HepG2 (cell line): Measurements from ENCODE around the gene ING5. TPM values are rescaled to one million over a fixed set of nuclear protein-coding genes. Genes with fewer than 3 reads are reported as not detected.
A peak's percentile ranks its signal among the peaks of the same experiment; 100 is the strongest.

Experiments
- CEBPG ChIP-seq: IDR thresholded peaks from 2 replicates; pipeline ENCODE4 v1.6.1; 2016
- CERS6 ChIP-seq: sonication (generic); formaldehyde crosslinking; IDR thresholded peaks from 2 replicates; pipeline ENCODE4 v1.5.0; 2020; ENCODE audit warnings: missing genetic modification reagents
- CHCHD3 ChIP-seq: sonication (generic); formaldehyde crosslinking; IDR thresholded peaks from 2 replicates; pipeline ENCODE4 v1.8.0; 2022; ENCODE audit warnings: mild to moderate bottlenecking, missing genetic modification reagents, moderate library complexity
- FOXC1 ChIP-seq: sonication (generic); formaldehyde crosslinking; IDR thresholded peaks from 2 replicates; pipeline ENCODE4 v1.8.0; 2022; ENCODE audit warnings: mild to moderate bottlenecking, missing genetic modification reagents, borderline replicate concordance
- HOXA3 ChIP-seq: sonication (generic); formaldehyde crosslinking; IDR thresholded peaks from 2 replicates; pipeline ENCODE4 v1.5.0; 2020; ENCODE audit warnings: missing genetic modification reagents
- ISL2 ChIP-seq: sonication (generic); formaldehyde crosslinking; IDR thresholded peaks from 2 replicates; pipeline ENCODE4 v1.5.0; 2020; ENCODE audit warnings: missing genetic modification reagents
- KLF16 ChIP-seq, 2 experiments: sonication (generic) in 1 of 2; formaldehyde crosslinking in 1 of 2; IDR thresholded peaks; 2 replicates each; pipeline versions ENCODE4 v1.6.1 to v1.8.0; 2016 to 2023; ENCODE audit warnings: missing genetic modification reagents in 2 of 2, missing compliant biosample characterization in 1 of 2
- MLXIP ChIP-seq: sonication (generic); formaldehyde crosslinking; IDR thresholded peaks from 2 replicates; pipeline ENCODE4 v1.9.0; 2021; ENCODE audit warnings: missing genetic modification reagents, borderline replicate concordance
- NFE2 ChIP-seq: sonication (generic); formaldehyde crosslinking; IDR thresholded peaks from 2 replicates; pipeline ENCODE4 v1.4.0; 2020; ENCODE audit warnings: missing genetic modification reagents
- PHF5A ChIP-seq: IDR thresholded peaks from one replicate; pipeline ENCODE4 v1.6.1; 2018; ENCODE audit warnings: low read depth, missing genetic modification reagents; ENCODE audit not compliant: unreplicated experiment
- PREB ChIP-seq: sonication (generic); formaldehyde crosslinking; IDR thresholded peaks from 2 replicates; pipeline ENCODE4 v1.4.0; 2020; ENCODE audit warnings: missing genetic modification reagents
- RELA ChIP-seq: sonication (generic); formaldehyde crosslinking; IDR thresholded peaks from 2 replicates; pipeline ENCODE4 v1.4.0; 2020; ENCODE audit warnings: missing genetic modification reagents
- RORA ChIP-seq: sonication (generic); formaldehyde crosslinking; IDR thresholded peaks from 2 replicates; pipeline ENCODE4 v1.5.0; 2020; ENCODE audit warnings: mild to moderate bottlenecking, missing genetic modification reagents, moderate library complexity
- TOPORS ChIP-seq: sonication (generic); formaldehyde crosslinking; IDR thresholded peaks from 2 replicates; pipeline ENCODE4 v1.8.0; 2023; ENCODE audit warnings: mild to moderate bottlenecking, missing genetic modification reagents
- XBP1 ChIP-seq: sonication (generic); formaldehyde crosslinking; IDR thresholded peaks from 2 replicates; pipeline ENCODE4 v1.5.0; 2020; ENCODE audit warnings: missing genetic modification reagents
- ZFY ChIP-seq: sonication (generic); formaldehyde crosslinking; IDR thresholded peaks from 2 replicates; pipeline ENCODE4 v1.4.0; 2020; ENCODE audit warnings: missing genetic modification reagents
- ZNF253 ChIP-seq: sonication (generic); formaldehyde crosslinking; IDR thresholded peaks from 2 replicates; pipeline ENCODE4 v1.8.0; 2022; ENCODE audit warnings: mild to moderate bottlenecking, missing genetic modification reagents, borderline replicate concordance
- ZNF256 ChIP-seq: sonication (generic); formaldehyde crosslinking; conservative IDR thresholded peaks from 2 replicates; pipeline ENCODE4 v1.4.0; 2020; ENCODE audit warnings: missing genetic modification reagents
- ZNF30 ChIP-seq: sonication (generic); formaldehyde crosslinking; IDR thresholded peaks from 2 replicates; pipeline ENCODE4 v1.5.0; 2020; ENCODE audit warnings: mild to moderate bottlenecking, missing genetic modification reagents
- ZNF468 ChIP-seq: sonication (generic); formaldehyde crosslinking; IDR thresholded peaks from 2 replicates; pipeline ENCODE4 v1.8.0; 2022; ENCODE audit warnings: mild to moderate bottlenecking, moderate library complexity, missing genetic modification reagents
- ZNF616 ChIP-seq: sonication (generic); formaldehyde crosslinking; IDR thresholded peaks from 2 replicates; pipeline ENCODE4 v1.5.0; 2020; ENCODE audit warnings: low read depth, mild to moderate bottlenecking, missing genetic modification reagents
- ZNF644 ChIP-seq: IDR thresholded peaks from 2 replicates; pipeline ENCODE4 v1.6.1; 2016; ENCODE audit warnings: low read depth
- ZNF672 ChIP-seq: sonication (generic); formaldehyde crosslinking; IDR thresholded peaks from 2 replicates; pipeline ENCODE4 v1.8.1; 2022; ENCODE audit warnings: missing genetic modification reagents
- ZSCAN21 ChIP-seq: sonication (generic); formaldehyde crosslinking; IDR thresholded peaks from 2 replicates; pipeline ENCODE4 v1.8.0; 2022; ENCODE audit warnings: mild to moderate bottlenecking, missing genetic modification reagents, moderate library complexity, borderline replicate concordance
- polyA plus RNA-seq, 8 experiments: library from polyadenylated mRNA; depleted of rRNA in 3 of 8; stranded (reverse) in 7 of 8; unstranded in 1 of 8; fragments of >200 nt; fragmentation: Illumina TruSeq in 4 of 8; extraction: Trizol in 4 of 8; gene quantifications; 2 replicates each; pipeline versions ENCODE4 v1.2.1 to v1.2.3, GENCODE V29; 2011 to 2016; ENCODE audit warnings: low read depth in 4 of 8, missing spikeins in 1 of 8, mixed read lengths in 1 of 8; ENCODE audit not compliant: insufficient read depth in 1 of 8
- total RNA-seq, 5 experiments: library from RNA; depleted of rRNA; stranded (reverse); fragments of >200 nt; fragmentation: Illumina TruSeq; extraction: Trizol; gene quantifications; 2 replicates each; pipeline ENCODE4 v1.2.3, GENCODE V29; 2016; ENCODE audit warnings: low read depth in 1 of 5
- TF ChIP-seq, protein P1 (sequence below): IDR thresholded peaks from 2 replicates; pipeline ENCODE4 v1.6.1; 2016; ENCODE audit warnings: missing genetic modification reagents, missing compliant biosample characterization

ING5 gene
- total and polyA plus RNA-seq, 2 of the 13 experiments (the other 11 are each of a cell fraction or from before 2014, with no cell fraction given) = 61.9 to 71.9 TPM

- TF ChIP-seq ZNF468 (CRISPR knock-in tag) (0 out of 2 replicates have a peak, but pooled peaks have one; percentile 3), PHF5A (CRISPR knock-in tag) (no peak), KLF16 (CRISPR knock-in tag; IDR thresholded peaks at IDR 0.05) (no peak; a peak in 2 of 4 replicates), ZNF672 (CRISPR knock-in tag) (no peak), ZNF644 (CRISPR knock-in tag) (no peak), CHCHD3 (CRISPR knock-in tag) (peak; percentile 94; the same call in 1 of the 2 replicates), ZNF253 (CRISPR knock-in tag) (peak; percentile 84), ZNF256 (peak; percentile 33; the same call in 1 of the 2 replicates), NFE2 (CRISPR knock-in tag) (no peak), ZSCAN21 (CRISPR knock-in tag) (peak; percentile 82), CERS6 (CRISPR knock-in tag) (no peak), ZNF30 (CRISPR knock-in tag) (no peak; the same call in 1 of the 2 replicates), FOXC1 (CRISPR knock-in tag) (peak; percentile 76), MLXIP (CRISPR knock-in tag) (no peak; the same call in 1 of the 2 replicates), XBP1 (CRISPR knock-in tag) (no peak), PREB (CRISPR knock-in tag) (no peak), HOXA3 (peak; percentile 97), TOPORS (peak; percentile 89; the same call in 1 of the 2 replicates), RORA (CRISPR knock-in tag) (no peak), ZNF616 (peak; percentile 95), ISL2 (peak; percentile 55; the same call in 1 of the 2 replicates), CEBPG (CRISPR knock-in tag) (no peak), ZFY (CRISPR knock-in tag) (peak; percentile 97), RELA (CRISPR knock-in tag) (peak; percentile 8; the same call in 1 of the 2 replicates)
- TF ChIP-seq, protein P1, sequence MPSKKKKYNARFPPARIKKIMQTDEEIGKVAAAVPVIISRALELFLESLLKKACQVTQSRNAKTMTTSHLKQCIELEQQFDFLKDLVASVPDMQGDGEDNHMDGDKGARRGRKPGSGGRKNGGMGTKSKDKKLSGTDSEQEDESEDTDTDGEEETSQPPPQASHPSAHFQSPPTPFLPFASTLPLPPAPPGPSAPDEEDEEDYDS = peak; percentile 58; the same call in 1 of the 2 replicates
These were observed 15.0 kb upstream of the ING5 start, which contains the start of gene DTYMK (continued) for GRCh38 chr2:241686650-241687425.
